ENCODE measurements around the gene DCT.
"Not testable (repeated sequence)": the region's sequence is repeated elsewhere in the genome, so short reads cannot be mapped to it uniquely, and the experiment has no call there.

The DCT gene

DNA sequence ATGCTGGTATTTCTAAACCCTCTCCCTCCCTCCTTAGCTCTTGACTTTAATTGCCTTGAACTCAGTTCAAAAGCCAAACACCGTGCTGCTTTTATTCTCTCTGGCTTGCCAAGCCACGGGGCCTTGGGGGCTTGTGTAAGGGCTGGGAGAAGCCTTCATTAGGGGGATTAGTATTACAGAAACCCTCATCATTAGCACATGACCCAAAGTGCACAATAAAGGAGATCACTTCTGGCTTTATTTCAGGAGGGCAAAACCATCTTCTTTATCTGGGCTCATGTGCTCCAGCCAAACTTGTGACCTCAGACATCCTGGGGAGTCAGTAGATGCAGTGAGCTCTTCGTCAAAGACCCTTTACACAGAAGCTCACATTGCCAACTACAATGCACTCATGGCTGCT lies at the start of gene DCT:
TSS of gene DCT (minus strand) at position 67 of the 400 bp plus-strand sequence. CDS start 427 bp downstream, outside the sequence.
- Histone ChIP-seq H3K4me1 (ENCODE audit: control insufficient read depth, low read depth, low read length) (no peaks in the 10 kb centered on the region), H3K36me3 (ENCODE audit: control insufficient read depth, low read depth, low read length) (no peaks in the 10 kb centered on the region), H3K9ac (ENCODE audit: low read length) (no peak within 1 kb of the TSS), H3K4me3 (ENCODE audit: low read length) (no peak within 1 kb of the TSS), H3K27me3 (ENCODE audit: control insufficient read depth, insufficient read depth, low read length) (no peaks in the 10 kb centered on the region), H3K27ac (ENCODE audit: low read length) (no peak within 1 kb of the TSS), H3K9me3 (ENCODE audit: control insufficient read depth, low read depth, low read length) (no peaks in the 10 kb centered on the region)

DNA sequence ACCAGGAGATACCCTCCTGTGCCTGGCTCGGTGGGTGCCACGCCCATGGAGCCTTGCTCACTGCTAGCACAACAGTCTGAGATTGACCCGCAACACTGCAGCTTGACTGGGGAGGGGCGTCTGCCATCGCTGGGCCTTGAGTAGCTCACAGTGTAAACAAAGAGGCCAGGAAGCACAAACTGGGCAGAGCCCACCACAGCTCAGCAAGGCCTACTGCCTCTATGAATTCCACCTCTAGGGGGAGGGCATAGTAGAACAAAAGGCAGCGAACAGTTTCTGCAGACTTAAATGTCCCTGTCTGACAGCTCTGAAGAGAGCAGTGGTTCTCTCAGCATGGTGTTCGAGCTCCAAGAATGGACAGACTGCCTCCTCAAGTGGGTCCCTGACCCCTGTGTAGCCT lies 47.5 kb upstream of the DCT start:
- not testable (repeated sequence) for H3K4me1 ChIP-seq (ENCODE audit: control insufficient read depth, low read depth, low read length); H3K27me3 ChIP-seq (ENCODE audit: control insufficient read depth, insufficient read depth, low read length); H3K27ac ChIP-seq (ENCODE audit: low read length); H3K4me3 ChIP-seq (ENCODE audit: low read length); H3K9me3 ChIP-seq (ENCODE audit: control insufficient read depth, low read depth, low read length); H3K9ac ChIP-seq (ENCODE audit: low read length); H3K36me3 ChIP-seq (ENCODE audit: control insufficient read depth, low read depth, low read length)

DNA sequence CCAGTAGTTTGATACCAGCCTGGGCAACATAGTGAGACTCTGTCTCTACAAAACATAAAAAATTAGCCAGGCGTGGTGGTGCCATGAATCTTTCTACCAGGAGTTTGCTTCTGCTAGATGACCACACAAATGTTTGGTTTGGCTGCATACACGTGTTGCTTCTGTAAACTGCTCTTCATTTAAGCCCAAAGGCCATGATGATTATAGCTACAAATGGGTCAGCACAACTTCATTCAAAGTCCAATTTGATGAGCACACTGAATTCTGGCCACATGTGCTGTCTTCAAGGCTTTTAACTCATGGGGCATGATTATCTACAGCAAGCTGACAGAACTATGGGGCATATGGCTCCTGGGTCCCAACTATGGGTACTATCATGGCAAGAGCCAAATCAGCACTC lies 46.3 kb upstream of the DCT start:
- no peaks in the 10 kb centered on the region for H3K4me1 ChIP-seq (ENCODE audit: control insufficient read depth, low read depth, low read length)
- no peaks in the 10 kb centered on the region for H3K36me3 ChIP-seq (ENCODE audit: control insufficient read depth, low read depth, low read length)
- no peak overlapping the region for H3K9ac ChIP-seq (ENCODE audit: low read length)
- H3K9me3 ChIP-seq (ENCODE audit: control insufficient read depth, low read depth, low read length): no peaks in the 10 kb centered on the region
- H3K27ac ChIP-seq (ENCODE audit: low read length): no peak overlapping the region
- no peaks in the 10 kb centered on the region for H3K27me3 ChIP-seq (ENCODE audit: control insufficient read depth, insufficient read depth, low read length)
- H3K4me3 ChIP-seq (ENCODE audit: low read length): no peak overlapping the region

DNA sequence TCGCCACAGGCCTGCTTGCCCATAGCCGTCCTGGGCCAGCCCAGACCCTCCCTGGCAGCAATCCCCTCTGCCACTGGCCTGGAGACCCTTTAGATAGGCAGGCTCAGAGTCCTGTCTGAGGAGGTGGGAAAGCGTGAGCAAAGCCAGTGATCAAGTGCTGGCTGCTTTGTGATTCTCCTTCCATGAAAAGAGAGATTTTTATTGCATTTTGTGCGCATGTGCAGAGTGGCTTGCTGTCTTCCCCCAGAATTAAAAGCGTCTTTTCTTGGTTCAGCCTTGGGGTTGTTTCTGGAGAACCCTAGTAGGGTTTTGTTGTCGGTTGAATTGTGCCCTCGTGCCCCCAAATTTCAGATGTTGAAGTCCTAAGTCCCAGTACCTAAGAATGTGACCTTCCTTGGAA lies 44.9 kb upstream of the DCT start:
- no peaks in the 10 kb centered on the region for H3K27me3 ChIP-seq (ENCODE audit: control insufficient read depth, insufficient read depth, low read length)
- H3K4me3 ChIP-seq (ENCODE audit: low read length): no peak overlapping the region
- no peak overlapping the region for H3K27ac ChIP-seq (ENCODE audit: low read length)
- H3K9me3 ChIP-seq (ENCODE audit: control insufficient read depth, low read depth, low read length): no peaks in the 10 kb centered on the region
- H3K4me1 ChIP-seq (ENCODE audit: control insufficient read depth, low read depth, low read length): no peaks in the 10 kb centered on the region
- no peaks in the 10 kb centered on the region for H3K36me3 ChIP-seq (ENCODE audit: control insufficient read depth, low read depth, low read length)
- no peak overlapping the region for H3K9ac ChIP-seq (ENCODE audit: low read length)

DNA sequence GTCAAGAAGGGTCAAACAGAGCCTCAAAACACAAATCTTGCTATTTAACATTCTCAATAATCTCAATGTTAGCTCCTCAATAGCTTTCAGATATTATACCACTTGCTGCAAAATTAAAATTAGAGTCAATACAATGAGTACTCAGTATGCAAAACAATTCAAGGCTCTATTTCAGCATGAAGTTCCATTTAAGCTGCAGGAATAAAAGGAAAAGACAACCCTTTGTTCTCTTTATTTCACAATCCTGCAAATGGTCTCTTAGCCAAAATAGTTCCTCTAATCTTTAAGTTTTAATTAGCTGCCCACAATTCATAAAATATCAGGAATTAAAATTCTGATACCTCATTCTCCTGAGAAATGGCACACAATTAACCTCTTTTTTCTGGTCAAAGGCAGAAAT lies 40.5 kb upstream of the DCT start:
- Histone ChIP-seq H3K27ac (ENCODE audit: low read length) (no peak overlapping the region), H3K27me3 (ENCODE audit: control insufficient read depth, insufficient read depth, low read length) (no peaks in the 10 kb centered on the region), H3K9ac (ENCODE audit: low read length) (no peak overlapping the region), H3K4me1 (ENCODE audit: control insufficient read depth, low read depth, low read length) (no peaks in the 10 kb centered on the region), H3K36me3 (ENCODE audit: control insufficient read depth, low read depth, low read length) (no peaks in the 10 kb centered on the region), H3K4me3 (ENCODE audit: low read length) (no peak overlapping the region), H3K9me3 (ENCODE audit: control insufficient read depth, low read depth, low read length) (no peaks in the 10 kb centered on the region)

DNA sequence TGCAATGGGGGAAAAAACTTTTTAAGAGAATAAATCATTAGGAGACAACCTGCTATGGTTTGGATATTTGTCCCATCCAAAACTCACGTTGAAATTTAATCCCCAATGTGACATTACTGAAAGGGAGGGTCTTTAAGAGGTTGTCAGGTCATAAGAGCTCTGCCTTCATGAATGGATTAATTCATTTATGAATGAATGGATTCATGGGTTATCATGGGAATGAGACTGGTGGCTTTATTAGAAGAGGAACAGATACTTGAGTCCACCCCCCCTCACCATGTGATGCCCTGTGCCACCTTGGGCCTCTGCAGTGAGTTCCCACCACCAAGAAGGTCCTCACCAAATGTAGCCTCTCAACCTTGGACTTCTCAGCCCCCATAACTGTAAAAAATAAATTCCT lies 37.0 kb upstream of the DCT start:
- Histone ChIP-seq H3K27ac (ENCODE audit: low read length) (no peak overlapping the region), H3K27me3 (ENCODE audit: control insufficient read depth, insufficient read depth, low read length) (no peaks in the 10 kb centered on the region), H3K4me3 (ENCODE audit: low read length) (no peak overlapping the region), H3K9me3 (ENCODE audit: control insufficient read depth, low read depth, low read length) (no peaks in the 10 kb centered on the region), H3K36me3 (ENCODE audit: control insufficient read depth, low read depth, low read length) (no peaks in the 10 kb centered on the region), H3K9ac (ENCODE audit: low read length) (no peak overlapping the region), H3K4me1 (ENCODE audit: control insufficient read depth, low read depth, low read length) (no peaks in the 10 kb centered on the region)

DNA sequence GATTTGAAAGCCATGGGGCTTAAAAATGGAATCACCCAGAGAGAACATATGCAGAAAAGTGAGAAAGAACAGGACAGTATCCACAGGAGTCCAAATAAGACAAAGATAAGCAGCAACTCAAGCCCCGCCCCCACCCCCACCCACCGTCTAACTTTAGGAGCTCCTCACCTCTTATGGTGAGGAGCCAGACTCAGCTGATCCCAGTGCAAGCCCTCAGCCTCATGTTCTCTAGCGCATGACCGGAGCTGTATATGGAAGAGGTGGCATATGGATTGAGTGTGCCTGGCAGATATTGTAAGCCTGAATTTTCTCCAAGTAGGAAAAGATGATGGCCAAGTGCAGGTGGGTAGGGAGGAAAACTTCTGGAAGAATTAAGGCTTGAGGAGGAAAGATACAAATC lies 36.4 kb upstream of the DCT start:
- Histone ChIP-seq H3K27ac (ENCODE audit: low read length) (no peak overlapping the region), H3K4me1 (ENCODE audit: control insufficient read depth, low read depth, low read length) (no peaks in the 10 kb centered on the region), H3K9me3 (ENCODE audit: control insufficient read depth, low read depth, low read length) (no peaks in the 10 kb centered on the region), H3K9ac (ENCODE audit: low read length) (no peak overlapping the region), H3K4me3 (ENCODE audit: low read length) (no peak overlapping the region), H3K36me3 (ENCODE audit: control insufficient read depth, low read depth, low read length) (no peaks in the 10 kb centered on the region), H3K27me3 (ENCODE audit: control insufficient read depth, insufficient read depth, low read length) (no peaks in the 10 kb centered on the region)

DNA sequence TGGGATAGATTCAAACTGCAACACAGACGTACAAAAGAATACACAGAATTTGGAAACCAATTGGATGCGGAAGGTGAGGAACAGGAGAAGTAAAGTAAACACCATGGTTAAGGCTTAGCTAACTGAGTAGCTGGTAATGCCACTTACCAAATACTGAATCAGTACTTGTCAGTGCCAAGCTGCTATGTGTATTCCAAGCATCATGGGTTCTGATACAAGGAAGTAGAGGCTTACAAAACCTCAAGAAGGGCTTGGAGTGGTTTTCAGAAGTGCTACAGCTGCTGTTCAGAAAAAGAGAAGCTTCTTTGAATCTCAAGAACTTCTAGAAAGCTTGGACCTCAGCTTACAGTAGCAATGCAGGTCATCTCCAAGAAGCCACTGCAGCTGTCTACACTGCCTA lies 35.9 kb upstream of the DCT start:
- Histone ChIP-seq H3K9ac (ENCODE audit: low read length) (no peak overlapping the region), H3K27ac (ENCODE audit: low read length) (no peak overlapping the region), H3K36me3 (ENCODE audit: control insufficient read depth, low read depth, low read length) (no peaks in the 10 kb centered on the region), H3K27me3 (ENCODE audit: control insufficient read depth, insufficient read depth, low read length) (no peaks in the 10 kb centered on the region), H3K4me3 (ENCODE audit: low read length) (no peak overlapping the region), H3K4me1 (ENCODE audit: control insufficient read depth, low read depth, low read length) (no peaks in the 10 kb centered on the region), H3K9me3 (ENCODE audit: control insufficient read depth, low read depth, low read length) (no peaks in the 10 kb centered on the region)

DNA sequence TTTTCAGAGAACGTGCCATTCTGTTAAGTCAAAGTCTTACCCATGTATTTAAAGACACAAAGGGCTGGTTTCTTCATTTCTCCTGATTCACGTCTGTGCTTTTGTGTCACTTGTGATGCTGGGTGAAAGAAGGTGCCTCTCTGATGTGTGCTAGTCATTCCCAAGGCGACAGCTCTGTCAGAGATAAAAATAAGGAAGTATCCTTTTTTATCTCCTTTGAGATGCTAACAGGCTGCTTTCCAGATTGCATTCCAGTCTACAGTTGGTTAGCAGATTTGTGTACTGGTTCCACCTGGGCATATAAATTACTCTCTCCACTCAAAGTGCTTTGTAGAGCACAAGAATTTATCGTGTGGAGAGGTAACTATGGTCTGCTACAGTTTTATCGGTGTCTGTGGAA lies 33.5 kb upstream of the DCT start:
- H3K27ac ChIP-seq (ENCODE audit: low read length): no peak overlapping the region
- no peaks in the 10 kb centered on the region for H3K4me1 ChIP-seq (ENCODE audit: control insufficient read depth, low read depth, low read length)
- no peaks in the 10 kb centered on the region for H3K27me3 ChIP-seq (ENCODE audit: control insufficient read depth, insufficient read depth, low read length)

DNA sequence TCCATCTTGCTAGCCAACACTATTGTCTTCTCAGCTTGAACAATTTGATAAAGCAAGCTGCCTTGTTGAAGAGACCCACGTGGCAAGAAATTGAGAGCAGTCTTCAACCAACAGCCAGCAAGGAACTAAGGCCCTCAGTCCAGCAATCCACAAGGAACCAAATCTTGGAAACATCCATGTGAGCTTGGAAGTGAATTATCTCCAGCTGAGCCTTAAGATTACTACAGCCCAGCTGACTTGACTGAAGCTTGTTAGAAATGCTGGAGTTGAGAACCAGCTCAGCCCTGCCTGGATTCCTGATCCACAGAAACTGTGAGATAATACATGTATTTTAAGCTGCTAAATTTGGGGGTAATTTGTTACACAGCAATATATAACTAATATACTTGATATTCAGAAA lies 26.2 kb upstream of the DCT start:
- Histone ChIP-seq H3K36me3 (ENCODE audit: control insufficient read depth, low read depth, low read length) (no peaks in the 10 kb centered on the region), H3K9ac (ENCODE audit: low read length) (no peak overlapping the region), H3K4me1 (ENCODE audit: control insufficient read depth, low read depth, low read length) (no peaks in the 10 kb centered on the region), H3K27me3 (ENCODE audit: control insufficient read depth, insufficient read depth, low read length) (no peaks in the 10 kb centered on the region), H3K4me3 (ENCODE audit: low read length) (no peak overlapping the region), H3K27ac (ENCODE audit: low read length) (no peak overlapping the region), H3K9me3 (ENCODE audit: control insufficient read depth, low read depth, low read length) (no peaks in the 10 kb centered on the region)

More for the DNA sequence above, 33.5 kb upstream of the DCT start:
- H3K9me3 ChIP-seq (ENCODE audit: control insufficient read depth, low read depth, low read length): no peaks in the 10 kb centered on the region
- no peaks in the 10 kb centered on the region for H3K36me3 ChIP-seq (ENCODE audit: control insufficient read depth, low read depth, low read length)
- no peak overlapping the region for H3K4me3 ChIP-seq (ENCODE audit: low read length)
- no peak overlapping the region for H3K9ac ChIP-seq (ENCODE audit: low read length)

DNA sequence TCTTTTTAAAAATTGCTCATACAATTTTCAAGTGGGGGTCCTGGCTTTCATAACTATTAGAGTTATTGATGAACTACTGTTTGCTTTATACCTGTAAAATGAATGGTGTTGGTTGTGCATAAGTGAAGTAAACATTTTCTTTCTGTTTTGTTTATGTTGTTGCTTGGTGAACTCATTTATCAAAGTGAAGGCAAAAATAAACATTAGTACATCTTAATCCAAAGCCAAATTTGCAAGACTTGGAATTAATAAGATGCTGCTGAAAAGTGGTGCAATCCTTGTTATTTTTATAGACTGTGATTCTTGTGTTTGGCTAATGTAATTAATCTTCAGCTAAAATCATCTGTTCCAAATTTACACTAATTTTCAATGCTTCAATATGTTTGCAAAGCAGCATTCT lies 24.4 kb upstream of the DCT start:
- no peaks in the 10 kb centered on the region for H3K4me1 ChIP-seq (ENCODE audit: control insufficient read depth, low read depth, low read length)
- no peak overlapping the region for H3K9ac ChIP-seq (ENCODE audit: low read length)
- H3K27ac ChIP-seq (ENCODE audit: low read length): no peak overlapping the region
- H3K4me3 ChIP-seq (ENCODE audit: low read length): no peak overlapping the region
- H3K27me3 ChIP-seq (ENCODE audit: control insufficient read depth, insufficient read depth, low read length): no peaks in the 10 kb centered on the region
- no peaks in the 10 kb centered on the region for H3K36me3 ChIP-seq (ENCODE audit: control insufficient read depth, low read depth, low read length)
- no peaks in the 10 kb centered on the region for H3K9me3 ChIP-seq (ENCODE audit: control insufficient read depth, low read depth, low read length)

DNA sequence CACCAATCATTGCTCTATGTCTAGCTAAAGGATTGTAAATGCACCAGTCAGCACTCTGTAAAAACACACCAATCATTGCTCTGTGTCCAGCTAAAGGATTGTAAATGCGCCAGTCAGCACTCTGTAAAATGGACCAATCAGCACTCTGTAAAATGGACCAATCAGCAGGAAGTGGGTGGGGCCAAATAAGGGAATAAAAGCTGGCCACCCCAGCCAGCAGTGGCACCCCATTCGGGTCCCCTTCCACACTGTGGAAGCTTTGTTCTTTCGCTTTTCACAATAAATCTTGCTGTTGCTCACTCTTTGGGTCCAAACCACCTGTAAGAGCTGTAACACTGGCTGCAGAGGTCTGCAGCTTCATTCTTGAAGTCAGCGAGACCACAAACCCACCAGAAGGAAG lies 19.3 kb upstream of the DCT start:
- not testable (repeated sequence) for H3K9me3 ChIP-seq (ENCODE audit: control insufficient read depth, low read depth, low read length); H3K4me3 ChIP-seq (ENCODE audit: low read length); H3K27me3 ChIP-seq (ENCODE audit: control insufficient read depth, insufficient read depth, low read length); H3K27ac ChIP-seq (ENCODE audit: low read length); H3K9ac ChIP-seq (ENCODE audit: low read length); H3K36me3 ChIP-seq (ENCODE audit: control insufficient read depth, low read depth, low read length); H3K4me1 ChIP-seq (ENCODE audit: control insufficient read depth, low read depth, low read length)

DNA sequence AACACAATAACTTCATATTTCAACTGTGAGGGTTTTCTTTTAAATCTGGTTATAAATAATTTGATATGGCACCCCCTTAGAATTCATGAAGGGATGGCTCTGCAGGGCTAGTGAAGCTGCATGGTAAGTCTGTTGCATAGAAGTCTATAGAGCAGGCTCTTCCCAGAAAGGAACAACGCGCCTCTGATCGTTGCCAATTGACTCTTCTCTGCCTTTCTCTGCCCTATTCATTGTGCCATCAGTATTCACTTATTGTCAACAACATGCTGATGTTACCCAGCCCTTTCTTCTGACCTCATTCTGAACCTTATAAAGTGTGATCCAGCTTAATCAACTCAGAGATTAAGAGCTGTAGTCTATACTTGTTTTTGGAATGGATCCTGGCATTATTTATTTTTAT lies 16.3 kb upstream of the DCT start:
- H3K36me3 ChIP-seq (ENCODE audit: control insufficient read depth, low read depth, low read length): no peaks in the 10 kb centered on the region
- no peak overlapping the region for H3K27ac ChIP-seq (ENCODE audit: low read length)
- H3K4me3 ChIP-seq (ENCODE audit: low read length): no peak overlapping the region
- no peak overlapping the region for H3K9ac ChIP-seq (ENCODE audit: low read length)
- no peaks in the 10 kb centered on the region for H3K4me1 ChIP-seq (ENCODE audit: control insufficient read depth, low read depth, low read length)
- H3K9me3 ChIP-seq (ENCODE audit: control insufficient read depth, low read depth, low read length): no peaks in the 10 kb centered on the region
- H3K27me3 ChIP-seq (ENCODE audit: control insufficient read depth, insufficient read depth, low read length): no peaks in the 10 kb centered on the region

All from iPS-18a (cell line).